NCI-H1417 treated with DMSO at 0.1 percent for 48 hours (cell line): ENCODE results near the gene LCK.
A peak's percentile ranks its signal among the peaks of the same experiment; 100 is the strongest.
"Not testable (repeated sequence)": the region's sequence is repeated elsewhere in the genome, so short reads cannot be mapped to it uniquely, and the experiment has no call there.

ENCODE experiments used
- DNase-seq: peaks from one replicate; lab custom pipeline; 2025; lab: John Stamatoyannopoulos, UW

Gene LCK

DNA sequence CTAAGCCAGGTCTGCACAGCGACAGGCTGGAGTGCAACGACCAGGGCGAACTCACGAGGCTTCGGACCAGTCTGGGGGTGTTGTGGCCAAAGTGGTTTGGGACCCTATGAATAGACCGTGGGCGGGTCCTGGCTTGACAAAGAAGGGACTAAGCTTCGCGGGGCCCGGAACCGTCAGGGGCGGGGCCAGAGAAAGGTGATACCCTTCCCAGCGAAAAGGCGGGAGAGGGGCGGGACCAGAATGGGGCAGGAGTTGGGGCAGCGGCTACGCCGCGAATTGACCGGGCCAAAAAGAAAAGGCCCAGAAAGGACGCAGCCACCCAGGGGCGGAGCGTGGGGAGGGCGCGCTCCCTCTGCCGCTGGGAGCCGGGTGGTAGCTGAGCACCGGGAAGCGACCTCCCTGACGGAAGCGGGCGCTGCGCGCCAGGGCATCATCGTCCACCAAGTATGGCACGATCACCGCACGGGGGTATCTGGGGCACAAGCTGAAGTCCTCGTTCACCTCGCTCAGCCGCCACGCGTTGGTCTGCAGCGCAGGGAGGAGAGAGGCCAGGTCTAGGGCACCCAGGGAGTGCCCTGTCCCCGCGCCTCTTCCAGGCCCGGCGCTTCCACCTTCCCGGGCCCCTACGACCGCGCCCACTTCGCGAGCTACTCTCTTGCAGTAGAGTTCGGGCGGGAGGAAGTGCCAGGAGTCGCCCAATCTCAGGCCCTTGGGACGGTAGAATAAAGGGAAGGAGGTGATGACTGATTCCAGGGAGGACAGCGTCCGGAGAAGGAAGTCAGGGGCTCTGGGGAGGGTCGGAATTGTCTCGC, 10.7 kb upstream of the LCK start:
- peak; percentile 42 for DNase-seq

DNA sequence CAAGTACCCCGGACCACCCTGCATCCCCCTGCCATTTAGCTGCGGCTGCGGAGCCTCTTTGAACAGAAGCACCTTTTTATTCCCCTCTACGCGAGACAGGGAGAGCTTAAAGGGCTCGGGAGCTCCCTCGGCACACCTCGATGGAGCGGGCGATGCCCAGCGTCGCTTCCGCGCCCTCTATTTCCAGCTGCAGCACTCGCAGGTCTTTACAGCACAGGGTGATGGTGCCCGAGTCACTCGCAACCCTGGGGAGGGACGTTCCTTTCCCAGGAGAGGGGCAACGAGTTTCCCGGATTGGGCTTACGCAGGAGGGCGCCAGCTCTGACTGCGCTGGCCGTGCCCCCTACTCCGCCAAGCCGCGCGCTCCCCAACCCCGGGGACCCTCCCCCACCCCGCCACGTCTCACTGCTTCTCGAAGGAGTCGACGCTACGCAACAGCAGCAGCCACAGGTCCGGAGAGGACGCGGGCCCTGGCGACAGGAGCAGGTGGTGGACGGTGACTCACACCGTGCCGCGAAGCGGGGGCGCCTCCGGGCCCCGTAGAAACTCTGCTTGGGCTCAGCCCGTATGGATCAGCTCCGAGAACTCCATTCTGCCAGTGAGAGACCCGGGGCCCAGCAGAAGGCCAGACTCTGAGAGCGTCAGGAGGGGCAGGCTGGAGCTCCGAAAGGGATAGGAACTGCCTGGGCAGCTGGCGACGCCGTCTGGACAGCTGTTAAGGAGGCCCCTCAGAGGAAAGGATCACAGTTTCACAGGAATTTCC, 9.9 kb upstream of the LCK start:
- DNase-seq = no peak

DNA sequence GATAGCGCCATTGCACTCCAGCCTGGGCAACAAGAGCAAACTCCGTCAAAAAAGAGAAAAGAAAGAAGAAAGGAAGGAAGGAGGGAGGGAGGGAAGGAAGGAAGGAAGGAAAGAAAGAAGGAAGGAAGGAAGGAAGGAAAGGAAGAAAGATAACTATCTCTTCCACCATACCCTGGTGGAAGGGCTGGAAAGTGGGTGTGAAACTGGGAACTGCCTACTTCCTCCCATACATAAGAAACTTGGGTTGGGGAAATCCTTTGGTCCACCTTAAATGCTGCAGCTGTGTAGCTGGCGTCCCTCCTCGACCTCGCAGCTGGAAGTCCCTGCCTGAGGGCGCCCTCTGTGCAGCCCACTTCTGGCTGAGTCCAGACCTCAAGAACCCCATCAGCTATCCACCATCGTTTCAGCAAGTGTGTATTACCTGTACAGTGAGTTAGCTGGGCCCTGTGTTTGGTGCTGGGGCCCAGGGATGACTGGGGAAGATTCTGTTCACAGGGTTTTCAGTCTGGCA, 8.7 kb upstream of the LCK start:
- no peak for DNase-seq

DNA sequence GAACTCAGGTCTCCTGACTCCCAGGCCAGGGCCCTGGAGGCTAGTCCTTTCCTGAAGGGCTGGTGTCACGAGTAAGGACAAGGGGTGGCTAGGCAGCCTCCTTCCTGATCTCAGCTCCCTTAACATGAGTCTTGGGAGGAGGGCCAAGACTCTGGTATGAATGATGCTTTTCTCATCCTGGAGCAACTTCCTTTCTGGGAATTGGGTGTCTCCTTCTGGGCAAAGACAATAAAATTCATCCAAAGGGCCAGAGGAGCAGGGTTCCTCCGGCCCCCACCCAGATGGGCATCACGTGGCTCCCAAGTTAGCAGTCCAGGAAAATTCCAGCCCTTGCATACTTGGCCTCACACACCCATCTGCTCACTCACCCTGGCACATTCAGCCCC, 4.2 kb upstream of the LCK start, which contains the start of gene FAM167B:
TSS of gene FAM167B (plus strand) at position 335 of the 386 bp plus-strand sequence. CDS start 200 bp downstream, outside the sequence.
- DNase-seq = no peak

DNA sequence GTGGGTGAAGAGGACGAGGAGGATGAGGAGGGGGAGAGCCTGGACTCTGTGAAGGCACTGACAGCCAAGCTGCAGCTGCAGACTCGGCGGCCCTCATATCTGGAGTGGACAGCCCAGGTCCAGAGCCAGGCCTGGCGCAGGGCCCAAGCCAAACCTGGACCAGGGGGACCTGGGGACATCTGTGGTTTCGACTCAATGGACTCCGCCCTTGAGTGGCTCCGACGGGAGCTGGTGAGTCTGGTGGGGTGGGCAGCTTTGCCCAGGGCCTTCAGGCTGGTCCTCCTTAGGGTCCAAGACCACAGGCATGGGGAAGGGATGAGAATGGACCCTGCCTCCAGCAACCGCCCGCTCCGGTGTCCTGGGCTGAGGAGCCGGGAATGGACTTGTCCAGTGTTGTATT, 3.6 kb upstream of the LCK start:
- no peak for DNase-seq

DNA sequence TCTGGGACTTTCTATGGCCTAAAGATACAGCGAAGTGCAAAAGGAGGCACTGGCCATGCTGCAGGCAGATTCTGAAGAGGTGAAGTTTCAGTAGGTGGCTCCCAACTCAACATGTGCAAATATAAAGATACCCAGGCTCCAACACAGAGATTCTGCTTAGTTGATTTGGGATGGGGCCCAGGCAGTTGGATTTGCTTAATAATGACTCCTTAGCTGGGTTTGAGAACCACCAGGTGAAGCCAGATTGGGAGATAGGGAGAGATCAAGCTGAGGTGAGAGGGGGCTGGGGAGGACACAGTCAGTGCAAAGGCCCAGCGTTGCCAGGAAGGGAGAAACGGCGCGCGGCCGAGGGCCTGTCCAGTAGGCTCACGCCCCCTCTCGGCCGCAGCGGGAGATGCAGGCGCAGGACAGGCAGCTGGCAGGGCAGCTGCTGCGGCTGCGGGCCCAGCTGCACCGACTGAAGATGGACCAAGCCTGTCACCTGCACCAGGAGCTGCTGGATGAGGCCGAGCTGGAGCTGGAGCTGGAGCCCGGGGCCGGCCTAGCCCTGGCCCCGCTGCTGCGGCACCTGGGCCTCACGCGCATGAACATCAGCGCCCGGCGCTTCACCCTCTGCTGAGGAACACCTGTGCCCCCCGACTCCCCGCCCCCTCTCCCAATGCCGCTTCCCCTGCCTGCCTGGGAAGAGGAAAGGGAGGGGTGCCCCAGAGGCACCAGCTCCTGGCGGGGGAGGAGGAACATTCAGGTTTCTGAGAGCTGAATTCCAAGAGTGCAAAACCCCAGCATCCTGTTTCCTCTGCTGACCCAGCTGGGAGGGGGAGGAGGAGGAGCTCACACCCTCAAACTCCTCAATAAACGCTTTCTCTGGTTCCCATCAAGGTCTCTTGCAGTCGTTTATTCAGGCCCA, 2.8 kb upstream of the LCK start:
- DNase-seq = no peak

DNA sequence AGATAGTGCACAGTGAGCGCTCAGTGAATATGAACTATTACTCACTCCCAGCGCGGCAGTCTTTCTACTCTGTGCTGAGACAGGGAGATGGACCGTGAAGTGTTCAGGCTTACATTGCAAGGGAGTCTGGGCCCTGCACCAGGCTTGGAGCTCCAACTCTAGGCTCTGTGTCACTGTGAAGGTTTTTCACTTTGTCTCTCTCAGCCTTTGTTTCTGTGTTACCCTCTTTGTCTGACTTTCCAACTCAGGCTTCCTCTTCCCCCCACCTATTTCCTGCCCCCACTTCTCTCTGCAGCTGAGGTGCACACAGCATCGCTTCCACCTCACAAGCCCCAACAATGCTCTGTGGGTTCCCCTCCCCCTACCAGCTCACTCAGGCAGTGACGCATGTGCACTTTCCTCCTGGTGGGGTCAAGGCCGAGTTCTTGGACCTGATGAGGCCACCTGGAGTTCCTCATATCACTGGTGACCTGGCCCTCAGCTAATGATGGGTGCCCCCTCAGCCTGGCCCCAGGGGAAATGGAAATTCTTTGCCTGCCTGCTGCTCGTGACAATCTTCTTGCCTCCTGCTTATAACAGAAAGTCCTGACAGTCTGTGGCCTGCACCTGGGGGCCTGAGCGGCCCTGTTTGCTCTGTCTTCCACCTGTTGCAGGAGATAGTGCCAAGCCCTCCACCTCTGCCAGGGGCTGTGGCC, 1.1 kb upstream of the LCK start:
- DNase-seq = no peak

DNA sequence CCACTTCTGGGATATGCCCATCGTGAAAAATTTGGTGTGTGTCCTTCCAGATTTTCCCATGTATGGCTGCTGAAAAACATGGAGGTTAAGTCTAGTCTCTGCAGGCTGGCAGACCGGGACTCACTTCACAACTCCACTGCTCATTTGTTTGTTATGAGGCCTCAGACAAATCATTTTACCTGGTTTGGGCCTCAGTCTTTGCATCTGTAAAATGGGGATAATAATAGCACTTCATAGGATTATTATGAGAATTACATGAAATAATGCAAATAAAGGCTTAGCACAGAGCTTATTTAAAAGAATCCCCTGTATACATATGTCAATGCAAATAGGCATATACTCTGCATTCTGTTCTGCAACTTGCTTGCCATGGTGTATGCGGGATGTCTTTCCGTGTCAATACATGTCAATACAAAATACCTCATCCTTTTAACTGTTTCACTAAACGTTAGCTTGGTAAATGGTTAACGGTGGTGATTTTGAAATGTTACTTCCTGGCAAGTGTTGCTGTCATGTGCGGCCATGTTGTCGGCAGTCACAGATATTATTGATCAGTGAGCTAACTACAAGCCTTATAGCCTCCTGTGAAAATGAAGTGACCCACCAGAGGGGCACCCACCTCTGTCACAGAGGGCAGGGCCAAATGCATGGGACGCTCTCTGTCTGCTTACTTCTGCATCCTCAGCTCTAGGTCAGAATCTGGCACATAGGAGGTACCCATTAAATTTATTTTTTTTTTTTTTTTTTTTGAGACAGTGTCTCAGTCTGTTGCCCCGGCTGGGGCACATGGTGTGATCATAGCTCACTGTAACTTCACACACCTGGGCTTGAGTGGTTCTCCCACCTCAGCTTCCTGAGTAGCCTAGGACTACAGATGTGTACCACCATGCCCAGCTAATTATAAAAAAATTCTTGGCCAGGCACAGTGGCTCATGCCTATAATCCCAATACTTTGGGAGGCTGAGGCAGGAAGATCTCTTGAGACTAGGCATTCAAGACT, 4.3 kb downstream of the LCK start:
- DNase-seq = no peak

DNA sequence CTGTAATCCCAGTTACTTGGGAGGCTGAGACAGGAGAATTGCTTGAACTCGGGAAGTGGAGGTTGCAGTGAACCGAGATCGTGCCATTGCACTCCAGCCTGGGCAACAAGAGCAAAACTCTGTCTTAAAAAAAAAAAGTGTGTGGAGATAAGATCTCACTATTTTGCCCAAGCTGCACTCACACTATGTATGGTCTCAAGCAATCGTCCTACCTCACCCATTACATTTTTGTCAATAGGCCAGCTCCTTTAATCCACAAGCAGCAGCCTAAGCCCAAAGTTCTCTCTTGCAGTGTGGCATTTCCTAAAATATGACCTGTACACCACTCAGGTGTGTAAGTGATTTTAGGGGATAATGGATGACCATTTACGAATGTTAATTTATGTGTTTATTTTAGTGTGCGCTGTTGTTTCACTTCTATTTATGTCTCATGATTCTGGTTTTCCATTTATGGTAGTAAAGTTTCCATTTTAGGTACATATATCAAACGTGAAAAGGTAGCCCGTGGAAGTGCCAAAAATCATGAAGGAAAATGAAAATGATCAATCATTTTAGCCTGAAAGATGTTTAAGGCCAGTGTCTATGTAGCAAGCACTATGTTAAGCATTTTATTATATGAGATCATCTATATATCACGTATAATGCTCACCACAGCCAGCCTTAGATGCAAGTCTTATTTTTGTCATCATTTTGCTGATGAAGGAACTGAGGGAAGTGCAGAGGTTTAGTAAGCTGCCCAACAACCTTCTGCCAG, 5.6 kb downstream of the LCK start:
- no peak for DNase-seq

DNA sequence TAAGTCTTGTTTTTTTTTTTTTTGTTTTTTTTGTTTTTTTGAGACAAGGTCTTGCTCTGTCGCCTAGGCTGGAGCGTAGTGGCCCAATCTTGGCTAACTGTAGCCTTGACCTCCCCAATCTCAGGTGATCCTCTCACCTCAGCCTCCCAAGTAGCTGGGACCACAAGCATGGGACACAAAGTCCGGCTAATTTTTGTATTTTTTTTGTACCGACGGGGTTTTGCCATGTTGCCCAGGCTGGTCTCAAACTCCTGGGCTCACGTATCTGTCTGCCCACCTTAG, 6.1 kb downstream of the LCK start:
- no peak for DNase-seq

DNA sequence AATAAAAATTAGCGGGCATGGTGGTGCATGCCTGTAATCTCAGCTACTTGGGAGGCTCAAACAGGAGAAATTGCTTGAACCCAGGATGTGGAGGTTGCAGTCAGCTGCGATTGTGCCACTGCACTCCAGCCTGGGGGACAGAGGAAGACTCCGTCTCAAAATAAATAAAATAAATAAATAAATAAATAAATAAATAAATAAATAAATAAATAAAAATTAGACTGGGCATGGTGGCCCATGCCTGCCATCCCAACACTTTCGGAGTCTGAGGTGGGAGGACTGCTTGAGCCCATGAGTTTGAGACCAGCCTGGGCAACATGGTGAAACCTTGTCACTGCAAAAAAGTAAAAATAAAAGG, 12.2 kb downstream of the LCK start:
- DNase-seq = not testable (repeated sequence)

DNA sequence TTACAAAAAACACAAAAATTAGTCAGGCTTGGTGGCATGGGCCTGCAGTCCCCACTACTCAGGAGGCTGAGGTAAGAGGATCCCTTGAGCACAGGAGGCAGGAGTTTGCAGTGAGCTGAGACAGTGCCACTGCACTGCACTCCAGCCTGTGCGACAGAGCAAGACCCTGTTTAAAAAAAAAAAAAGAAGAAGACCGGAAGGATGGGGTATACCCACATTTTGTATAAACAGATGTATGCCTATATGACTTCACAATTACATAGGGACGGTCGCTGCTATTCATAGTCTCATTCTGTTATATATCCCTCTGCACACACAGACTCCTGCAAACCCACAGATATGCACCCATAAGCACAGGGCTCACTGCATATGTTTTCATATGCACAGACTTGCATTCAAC, 12.7 kb downstream of the LCK start:
- DNase-seq = no peak

DNA sequence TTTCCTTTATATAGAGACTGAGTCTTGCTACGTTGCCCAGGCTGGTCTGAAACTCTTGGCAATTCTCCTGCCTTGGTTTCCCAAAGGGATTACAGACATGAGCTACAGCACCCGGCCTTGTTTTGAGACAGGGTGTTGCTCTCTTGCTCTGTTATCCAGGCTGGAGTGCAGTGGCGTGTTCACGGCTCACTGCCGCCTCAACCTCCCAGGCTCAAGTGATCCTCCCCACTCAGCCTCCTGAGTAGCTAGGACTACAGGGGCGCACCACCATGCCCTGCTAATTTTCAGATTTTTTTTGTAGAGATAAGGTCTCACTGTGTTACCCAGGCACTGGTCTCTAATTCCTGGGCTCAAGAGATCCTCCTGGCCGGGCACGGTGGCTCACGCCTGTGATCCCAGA, 14.8 kb downstream of the LCK start:
- no peak for DNase-seq

DNA sequence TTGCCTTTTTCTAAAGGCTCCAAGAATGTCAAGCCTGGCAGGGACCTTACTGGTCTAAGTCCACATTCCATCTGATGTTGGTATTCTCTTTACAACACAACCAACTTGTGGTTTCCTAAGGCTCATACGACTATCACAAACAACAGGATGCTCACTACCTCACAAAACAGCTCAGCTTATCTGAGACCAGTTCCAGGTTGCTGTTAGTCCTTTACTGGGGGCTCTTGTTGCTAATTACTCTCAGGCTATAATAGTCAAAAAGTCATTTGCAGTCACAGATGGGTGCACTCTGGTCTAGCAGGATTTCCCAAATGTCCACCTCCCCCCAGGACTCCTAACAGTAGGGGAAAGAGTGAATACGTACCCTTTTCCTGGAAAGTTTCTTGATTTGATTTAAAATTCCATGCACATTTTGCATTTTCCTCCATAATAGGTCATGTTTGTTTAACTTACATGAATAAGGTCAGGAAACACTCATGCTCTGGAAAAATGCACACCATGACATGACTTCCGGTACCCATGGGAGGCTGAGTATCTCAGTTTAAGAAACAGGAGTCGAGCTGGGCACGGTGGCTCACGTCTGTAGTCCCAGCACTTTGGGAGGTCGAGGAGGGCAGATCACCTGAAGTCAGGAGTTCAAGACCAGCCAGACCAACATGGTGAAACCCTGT, 16.0 kb downstream of the LCK start:
- no peak for DNase-seq

DNA sequence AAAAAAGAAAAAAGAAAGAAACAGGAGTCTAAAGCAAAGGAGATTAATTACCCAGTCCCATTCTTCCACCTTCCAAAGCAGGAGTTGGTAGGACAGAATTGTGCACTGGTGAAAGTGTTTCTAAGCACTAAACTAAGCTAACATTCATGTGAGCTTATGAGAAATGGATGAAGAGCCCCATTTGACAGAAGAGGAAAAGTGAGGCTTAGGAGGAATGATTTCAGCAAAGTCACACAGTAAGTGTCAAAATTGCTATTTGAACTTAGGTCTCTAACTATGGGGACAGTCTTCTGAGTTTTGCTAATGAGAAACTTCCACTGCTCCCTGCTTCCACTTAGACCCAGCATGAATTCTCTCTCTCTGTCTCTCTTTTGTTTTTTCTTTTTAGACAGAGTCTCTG, 18.7 kb downstream of the LCK start:
- no peak for DNase-seq

DNA sequence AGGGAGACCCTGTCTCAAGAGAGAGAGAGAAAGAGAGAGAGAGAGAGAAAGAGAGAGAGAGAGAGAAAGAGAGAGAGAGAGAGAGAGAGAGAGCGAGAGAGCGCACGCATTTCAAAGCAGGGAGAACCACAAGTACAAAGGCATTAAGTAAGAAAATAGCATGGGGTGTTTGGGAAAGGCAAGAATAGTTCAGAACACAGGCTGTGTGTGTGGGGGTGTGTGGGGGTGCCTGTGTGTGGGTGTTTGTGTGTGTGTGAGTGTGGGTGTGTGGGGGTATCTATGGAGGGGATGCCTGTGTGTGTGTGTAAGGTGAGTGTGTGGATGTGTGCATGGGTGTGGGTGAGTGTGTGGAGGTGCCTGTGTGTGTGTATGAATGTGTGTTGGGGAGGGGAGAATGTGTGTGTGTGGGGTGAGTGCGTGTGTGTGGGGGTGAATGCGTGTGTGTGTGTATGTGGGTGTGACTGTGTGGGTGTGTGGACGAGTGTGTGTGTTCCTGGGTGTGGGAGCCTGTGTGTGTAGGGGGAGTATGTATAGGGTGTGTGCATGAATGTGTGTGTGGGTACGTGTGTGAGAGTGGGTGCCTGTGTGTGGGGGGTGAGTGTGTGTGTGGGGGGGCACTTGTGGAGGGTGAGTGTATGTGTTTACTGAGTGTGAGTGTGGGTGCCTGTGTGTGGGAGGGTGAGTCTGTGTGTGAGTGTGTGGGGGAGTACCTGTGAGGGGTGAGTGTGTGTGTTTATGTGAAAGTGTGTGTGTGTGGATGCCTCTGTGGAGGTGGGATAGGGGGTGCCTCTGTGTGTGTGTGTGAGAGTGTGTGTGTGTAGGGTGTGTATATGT, 21.7 kb downstream of the LCK start:
- DNase-seq = no peak

DNA sequence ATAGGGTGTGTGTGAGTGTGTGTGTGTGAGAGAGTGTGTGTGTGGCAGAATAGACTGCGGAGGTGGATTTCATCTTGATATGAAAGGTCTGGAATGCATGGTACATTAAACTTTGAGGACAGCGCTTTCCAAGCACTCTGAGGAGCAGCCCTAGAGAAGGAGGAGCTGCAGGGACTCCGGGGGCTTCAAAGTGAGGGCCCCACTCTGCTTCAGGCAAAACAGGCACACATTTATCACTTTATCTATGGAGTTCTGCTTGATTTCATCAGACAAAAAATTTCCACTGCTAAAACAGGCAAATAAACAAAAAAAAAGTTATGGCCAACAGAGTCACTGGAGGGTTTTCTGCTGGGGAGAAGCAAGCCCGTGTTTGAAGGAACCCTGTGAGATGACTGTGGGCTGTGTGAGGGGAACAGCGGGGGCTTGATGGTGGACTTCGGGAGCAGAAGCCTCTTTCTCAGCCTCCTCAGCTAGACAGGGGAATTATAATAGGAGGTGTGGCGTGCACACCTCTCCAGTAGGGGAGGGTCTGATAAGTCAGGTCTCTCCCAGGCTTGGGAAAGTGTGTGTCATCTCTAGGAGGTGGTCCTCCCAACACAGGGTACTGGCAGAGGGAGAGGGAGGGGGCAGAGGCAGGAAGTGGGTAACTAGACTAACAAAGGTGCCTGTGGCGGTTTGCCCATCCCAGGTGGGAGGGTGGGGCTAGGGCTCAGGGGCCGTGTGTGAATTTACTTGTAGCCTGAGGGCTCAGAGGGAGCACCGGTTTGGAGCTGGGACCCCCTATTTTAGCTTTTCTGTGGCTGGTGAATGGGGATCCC, 22.5 kb downstream of the LCK start:
- peak; percentile 1 for DNase-seq
